ENCODE results near the gene SDHD.
"Not testable (repeated sequence)": the region's sequence is repeated elsewhere in the genome, so short reads cannot be mapped to it uniquely, and the experiment has no call there.

SDHD gene

DNA sequence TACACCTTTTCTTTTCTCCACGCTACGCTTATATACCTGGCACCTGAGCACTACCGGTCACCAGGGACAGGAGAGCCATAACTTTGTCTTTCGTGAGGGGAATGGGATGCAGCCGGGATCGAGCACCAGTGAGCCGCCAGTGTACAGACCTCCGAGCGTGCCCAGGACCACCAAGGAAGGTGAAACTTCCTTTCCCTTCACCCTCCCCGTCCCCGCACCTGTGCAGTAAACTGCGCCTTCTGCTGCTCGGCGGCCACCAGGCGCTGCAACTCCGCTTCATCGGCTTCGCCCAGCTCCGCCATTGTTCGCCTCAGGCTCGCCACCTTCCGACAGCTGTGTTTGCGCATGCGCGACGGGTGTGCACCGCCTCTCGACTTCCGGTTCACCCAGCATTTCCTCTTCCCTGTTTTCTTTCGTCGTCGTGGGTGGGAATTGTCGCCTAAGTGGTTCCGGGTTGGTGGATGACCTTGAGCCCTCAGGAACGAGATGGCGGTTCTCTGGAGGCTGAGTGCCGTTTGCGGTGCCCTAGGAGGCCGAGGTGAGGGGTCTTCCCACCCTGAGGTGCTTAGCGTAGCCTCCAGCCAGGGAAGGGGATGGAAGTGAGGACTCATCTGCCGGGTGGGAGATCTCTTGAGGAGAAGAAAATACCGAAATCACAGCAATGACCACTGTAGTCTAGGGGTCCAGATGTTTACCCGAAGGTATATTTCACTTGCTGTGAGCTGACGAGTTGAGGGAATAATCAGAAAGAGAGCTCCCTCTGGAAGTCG is at the start of gene SDHD, which contains the start of gene TIMM8B:
Gene SDHD, plus strand, starts transcription at position 452 of the 770 bp plus-strand sequence. Its CDS starts 35 bp downstream, at position 487.
Gene TIMM8B, minus strand, starts transcription at position 335 of the 770 bp plus-strand sequence. Its CDS starts 33 bp downstream, at position 302.
- DNase-seq = peak; percentile 94

DNA sequence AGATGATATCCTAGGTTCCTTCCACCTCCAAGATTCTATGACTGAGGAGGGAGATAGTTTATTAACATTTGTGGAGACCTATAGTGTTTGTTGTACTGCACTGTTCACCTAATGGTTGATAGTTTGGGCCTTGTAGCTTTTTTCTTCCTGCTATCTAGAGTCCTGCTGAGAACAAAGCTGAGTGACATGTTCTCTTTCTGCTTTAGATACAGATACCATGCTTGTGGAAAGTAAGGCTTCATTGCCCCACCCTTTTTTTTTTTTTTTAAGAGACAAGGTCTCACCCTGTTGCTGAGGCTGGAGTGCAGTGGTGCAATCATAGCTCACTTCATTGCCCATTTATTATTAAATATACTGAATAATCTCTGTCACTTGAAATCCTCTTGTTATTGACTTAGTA is 49.1 kb upstream of the SDHD start:
- DNase-seq = no peak

DNA sequence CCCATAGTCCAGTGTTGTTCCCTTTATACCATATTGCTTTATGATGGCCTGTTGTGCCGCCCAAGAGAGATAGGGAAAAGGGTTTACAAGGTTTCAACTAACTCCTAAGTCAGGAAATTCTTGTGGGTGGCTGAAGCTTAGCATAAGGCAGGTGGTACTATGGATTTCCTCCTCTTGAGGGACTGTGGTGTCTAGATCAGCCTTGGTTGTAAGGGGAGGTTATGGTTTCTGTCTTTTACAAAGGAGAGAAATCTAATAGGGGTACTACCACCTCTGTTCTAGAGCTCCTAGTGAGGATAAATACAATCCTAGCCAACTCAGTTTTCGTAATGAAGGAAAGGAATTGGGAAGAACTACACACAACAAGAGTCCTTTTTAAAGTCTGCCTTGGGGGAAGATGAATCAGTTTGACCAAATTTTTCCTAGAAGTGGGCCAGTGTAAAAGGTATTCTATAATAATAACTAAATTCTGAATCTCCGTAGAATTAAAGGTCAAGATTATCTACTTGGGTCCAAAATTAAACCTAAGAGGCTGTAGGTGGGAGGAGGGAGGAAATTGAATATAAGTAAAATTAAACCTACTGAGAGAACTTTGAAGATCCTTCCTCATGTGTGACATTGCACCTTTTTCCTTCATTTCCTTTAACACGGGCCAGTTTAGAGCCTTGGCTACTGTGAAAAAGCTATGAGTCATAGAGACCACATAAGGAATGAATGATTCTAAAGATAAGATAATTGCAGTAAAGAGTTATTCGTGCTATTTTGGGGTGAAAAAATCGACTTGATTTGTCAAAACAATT is 44.3 kb upstream of the SDHD start:
- peak; percentile 1 for DNase-seq

DNA sequence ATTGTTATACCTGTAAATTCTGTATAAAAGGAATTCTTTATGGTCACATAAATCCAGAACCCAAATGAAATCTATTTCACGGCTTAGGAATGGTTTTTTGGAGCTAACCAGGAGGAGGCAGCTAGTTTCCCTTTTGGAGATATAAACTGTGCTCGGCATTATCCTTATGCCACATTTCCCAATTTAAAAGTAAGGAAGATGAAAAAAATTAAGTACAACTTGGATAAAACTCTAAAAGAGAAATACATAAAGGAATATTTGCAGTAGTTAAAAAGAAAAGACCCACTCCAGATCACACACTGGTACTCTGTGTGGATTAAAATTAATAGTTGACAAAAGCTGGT is 43.7 kb upstream of the SDHD start:
- no peak for DNase-seq

DNA sequence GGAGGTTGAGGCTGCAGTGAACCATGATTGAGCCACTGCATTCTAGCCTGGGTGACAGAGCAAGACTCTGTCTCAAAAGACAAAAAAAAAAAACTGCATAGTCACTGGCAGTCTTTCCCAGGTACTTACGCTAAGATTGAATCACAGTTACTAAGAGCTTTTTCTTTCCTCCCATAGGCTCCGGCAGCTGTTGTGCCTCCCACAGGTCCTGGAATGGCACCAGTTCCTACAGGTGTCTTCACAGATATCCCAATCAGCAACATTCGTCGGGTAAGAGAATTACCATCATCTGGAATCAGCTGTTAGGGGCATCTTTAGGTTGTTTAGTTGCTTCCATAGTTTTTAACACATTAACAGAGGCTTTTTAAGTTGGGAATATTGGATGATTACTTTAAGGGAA is 41.7 kb upstream of the SDHD start:
- no peak for DNase-seq

GRCh38 chr11:112046647-112047046 is 40.0 kb upstream of the SDHD start:
- DNase-seq = not testable (repeated sequence)

GRCh38 chr11:112048256-112048655 is 38.4 kb upstream of the SDHD start:
- not testable (repeated sequence) for DNase-seq

DNA sequence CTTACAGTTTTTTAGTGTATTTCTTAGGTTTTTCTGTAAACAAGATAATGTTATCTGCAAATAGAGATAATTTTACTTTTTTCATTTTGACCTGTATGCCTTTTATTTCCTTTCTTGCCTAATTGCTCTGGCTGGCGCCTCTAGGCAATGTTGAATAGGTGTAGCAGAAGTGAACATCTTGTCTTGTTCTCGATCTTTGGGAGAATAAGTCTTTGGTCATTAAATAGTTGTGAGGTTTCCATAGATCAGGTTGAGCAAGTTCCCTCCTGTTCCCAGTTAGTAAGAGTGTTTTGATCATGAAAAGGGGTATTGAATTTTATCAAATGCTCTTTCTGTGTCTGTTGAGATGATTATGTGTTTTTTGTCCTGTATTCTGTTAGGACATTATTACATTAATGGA is 36.9 kb upstream of the SDHD start:
- DNase-seq = no peak

DNA sequence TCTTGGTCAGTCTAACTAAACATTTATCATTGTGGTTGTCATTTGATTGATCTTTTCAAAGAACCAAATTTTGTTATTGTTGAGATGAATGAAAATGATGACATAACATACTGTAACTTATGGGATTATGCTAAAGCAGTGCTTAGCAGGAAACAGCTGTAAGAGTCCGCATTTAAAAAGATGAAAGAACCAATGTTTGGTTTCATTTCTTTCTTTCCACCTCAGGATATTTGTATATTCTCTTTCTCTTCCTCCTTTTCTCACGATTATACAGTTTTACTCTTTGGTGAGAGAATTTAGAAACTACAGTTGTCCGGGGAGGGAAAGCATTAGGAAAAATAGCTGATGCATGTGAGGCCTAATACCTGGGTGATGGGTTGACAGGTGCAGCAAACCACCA is 36.0 kb upstream of the SDHD start:
- DNase-seq = no peak

DNA sequence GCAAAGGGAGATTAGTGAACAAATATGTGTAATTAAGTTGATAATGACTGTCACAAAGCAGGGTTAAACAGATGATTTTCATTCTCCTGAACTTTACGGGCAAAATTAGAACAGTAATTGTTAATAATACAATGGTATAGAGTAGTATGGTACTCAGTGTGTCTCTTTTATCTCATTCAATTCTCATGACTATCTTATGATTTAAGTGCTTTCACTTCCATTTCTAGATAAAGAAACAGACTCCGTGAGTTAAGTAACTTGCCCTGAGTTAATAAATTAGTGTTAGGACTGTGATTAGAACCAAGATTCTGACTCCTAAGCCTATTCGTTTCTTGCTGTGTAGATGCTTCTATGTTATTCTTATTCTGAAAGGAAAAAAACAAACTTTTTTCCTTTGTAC is 34.9 kb upstream of the SDHD start:
- no peak for DNase-seq

- no peak for DNase-seq
Measured at GRCh38 chr11:112057170-112057569, 29.5 kb upstream of the SDHD start.

DNA sequence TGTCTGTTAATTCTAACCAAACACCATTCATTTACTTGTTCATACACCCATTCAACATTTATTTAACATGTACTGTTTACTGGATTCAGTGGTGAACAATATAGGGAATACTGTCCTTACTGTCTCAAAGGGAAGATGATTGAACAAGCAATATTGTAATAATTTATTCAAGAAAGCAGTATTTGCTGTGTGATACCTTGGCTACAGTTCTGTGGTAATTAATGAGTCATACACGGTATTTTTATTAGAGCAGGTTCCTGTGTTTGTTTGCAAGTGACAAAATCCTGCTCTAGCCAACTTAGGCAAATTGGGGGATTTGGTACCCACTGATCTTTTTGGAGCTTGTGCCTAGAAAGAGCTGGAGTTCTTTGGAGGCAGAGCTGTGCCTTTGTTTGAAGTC is 28.6 kb upstream of the SDHD start:
- DNase-seq = no peak

GRCh38 chr11:112062923-112063322 is 23.8 kb upstream of the SDHD start:
- no peak for DNase-seq

DNA sequence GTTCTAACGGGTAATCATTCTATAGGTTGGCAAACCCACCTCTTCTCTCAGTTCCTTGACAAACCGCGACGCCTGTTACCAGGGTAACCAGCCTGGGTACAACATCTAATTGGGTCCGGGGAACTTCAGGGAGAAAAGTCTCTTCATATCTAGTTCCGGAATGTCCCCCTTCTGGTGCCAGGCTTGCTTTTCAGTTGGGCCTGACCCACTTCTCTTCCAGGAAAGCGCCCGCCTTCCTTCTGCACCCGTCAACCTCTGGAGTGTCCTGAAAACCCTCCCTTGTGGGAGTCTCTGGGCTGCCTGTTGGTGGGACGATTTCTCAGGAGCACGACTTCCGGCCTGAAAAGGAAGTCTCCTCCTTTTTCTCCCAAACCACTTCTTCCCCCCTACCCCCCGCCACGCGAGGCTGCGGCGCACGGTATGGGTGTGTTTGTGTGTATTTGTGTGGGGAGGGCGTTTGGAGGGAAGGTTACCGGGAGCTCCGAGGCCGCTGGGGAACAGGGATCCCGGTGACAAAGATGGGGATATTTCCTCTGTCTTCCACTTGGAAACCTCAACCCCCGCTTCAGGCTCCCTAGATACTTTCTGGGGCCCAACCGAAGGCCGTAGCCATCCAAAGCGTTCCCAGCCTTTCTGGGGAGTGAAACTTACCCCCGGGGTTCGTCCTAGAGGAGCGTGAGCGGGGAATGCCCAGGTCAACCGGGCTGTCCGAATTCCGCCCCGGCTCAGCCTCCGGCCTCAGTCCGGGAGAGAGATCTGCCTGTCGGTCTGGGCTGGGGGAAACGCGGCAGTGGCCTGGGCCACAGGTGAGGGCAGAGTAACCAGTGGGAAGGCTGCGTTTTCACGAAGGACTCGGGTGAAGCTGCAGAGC is 12.5 kb upstream of the SDHD start, which contains the start of the genes NKAPD1 and PIH1D2:
Gene NKAPD1, plus strand, starts transcription at position 359 of the 871 bp plus-strand sequence. CDS start 1,276 bp downstream, outside the sequence.
Gene PIH1D2, minus strand, starts transcription at position 77 of the 871 bp plus-strand sequence. CDS start 843 bp downstream, outside the sequence.
- DNase-seq = peak; percentile 69

- no peak for DNase-seq
Measured at GRCh38 chr11:112082729-112083128, 3.9 kb upstream of the SDHD start.

- DNase-seq = no peak
Measured at GRCh38 chr11:112085822-112086421, 751 bp upstream of the SDHD start.

DNA sequence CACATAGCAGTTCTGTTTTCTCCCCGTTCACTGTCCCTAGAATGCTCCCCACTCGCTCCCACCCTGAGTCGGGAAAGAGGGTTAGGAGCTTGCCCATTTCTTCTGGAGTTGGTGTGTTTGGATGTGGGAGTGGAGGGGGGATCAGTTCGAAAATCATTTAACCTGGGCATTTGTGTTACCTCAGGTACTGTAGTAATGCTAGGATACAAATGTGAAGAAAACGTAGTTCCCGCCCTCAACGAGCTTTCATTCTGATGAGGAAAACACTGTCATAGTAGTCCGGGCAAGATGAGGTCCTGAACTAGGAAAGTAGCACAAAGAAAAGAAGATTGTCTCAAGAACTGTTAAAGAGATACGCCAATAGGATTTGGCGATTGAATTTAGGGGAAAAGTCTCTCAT is 539 bp downstream of the SDHD start:
- no peak for DNase-seq

DNA sequence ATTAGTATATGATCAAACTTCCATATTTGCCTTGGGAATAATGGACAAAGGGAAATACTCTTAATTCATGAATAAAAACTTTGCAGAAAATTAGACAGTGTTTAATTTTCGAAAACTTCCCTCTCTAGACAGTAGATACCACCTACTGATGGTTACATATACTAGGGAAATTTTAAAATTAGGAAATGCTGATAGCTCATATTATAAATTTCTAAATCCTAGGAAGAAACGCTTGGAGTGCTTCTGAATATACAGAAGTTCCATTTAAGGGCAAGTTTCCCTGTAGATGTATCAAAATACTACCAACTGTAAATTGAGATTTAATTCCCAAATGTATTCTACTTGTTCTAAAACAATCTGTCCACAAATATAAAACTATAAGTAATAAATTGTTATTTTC is 8.6 kb downstream of the SDHD start:
- DNase-seq = not testable (repeated sequence)

DNA sequence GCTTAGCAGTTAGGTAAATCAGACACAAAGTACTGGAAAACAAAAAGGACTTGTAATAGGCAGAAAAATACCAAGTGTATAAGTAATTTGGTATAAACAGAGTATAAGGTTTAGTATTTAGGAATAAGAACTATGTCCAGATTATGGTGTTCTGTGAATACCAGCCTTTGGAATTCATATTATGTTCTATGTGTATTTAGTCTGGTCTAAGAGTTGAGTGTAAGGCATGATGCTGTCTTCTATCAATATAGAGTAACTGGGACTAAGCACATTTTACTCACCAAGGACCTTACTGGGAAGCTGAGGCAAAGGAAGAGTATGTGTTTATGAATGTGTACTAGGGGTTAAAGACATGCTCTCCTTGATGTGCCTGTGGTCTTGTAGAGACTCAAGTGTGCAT is 9.5 kb downstream of the SDHD start:
- DNase-seq = no peak

DNA sequence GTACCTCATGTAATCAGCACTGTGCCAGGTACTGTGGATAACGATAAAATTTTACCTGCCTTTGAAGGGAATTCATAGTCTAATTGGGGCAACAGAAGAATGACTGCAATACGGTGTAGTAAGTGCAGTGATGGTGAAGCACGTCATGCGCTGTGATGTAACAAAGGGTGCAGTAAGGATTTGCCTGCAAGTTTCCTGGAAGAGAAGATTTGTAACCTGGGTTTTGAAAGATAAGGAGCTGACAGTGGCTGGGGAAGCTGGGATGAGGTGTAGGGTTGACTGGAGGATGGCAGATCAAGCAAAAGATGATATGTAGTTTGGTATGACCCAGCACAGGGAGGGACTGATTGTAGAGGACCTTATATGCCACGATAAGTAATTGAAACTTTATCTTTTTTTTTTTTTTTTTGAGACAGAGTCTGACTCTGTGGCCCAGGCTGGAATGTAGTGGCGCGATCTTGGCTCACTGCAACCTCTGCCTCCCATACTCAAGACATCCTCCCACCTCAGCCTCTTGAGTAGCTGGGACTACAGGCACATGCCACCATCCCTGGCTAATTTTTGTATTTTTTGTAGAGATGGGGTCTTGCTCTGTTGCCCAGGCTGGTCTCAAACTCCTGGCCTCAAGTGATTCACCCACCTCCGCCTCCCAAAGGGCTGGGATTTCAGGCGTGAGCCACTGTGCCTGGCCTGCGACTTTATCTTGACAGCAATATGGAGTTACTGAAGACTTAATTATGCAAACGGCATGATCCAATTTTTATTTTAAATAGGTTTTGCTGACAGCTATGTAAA is 11.3 kb downstream of the SDHD start:
- no peak for DNase-seq

- no peak for DNase-seq
Measured at GRCh38 chr11:112100462-112100861, 13.8 kb downstream of the SDHD start.

- no peak for DNase-seq
Measured at GRCh38 chr11:112103446-112103845, 16.8 kb downstream of the SDHD start.
